Pancreas (tissue), 10 donors: ENCODE measurements around the gene RPTOR. TPM values are rescaled to one million over a fixed set of nuclear protein-coding genes. Genes with fewer than 3 reads are reported as not detected.

Experiments
- ATAC-seq, 4 donors: fragments of 200-7000 bp; cut with Tn5 transposase; one replicate each; pipeline versions ENCODE4 v1.8.0 to v1.9.1; 2020; ENCODE audit warnings: mild to moderate bottlenecking in 4 of 4, moderate library complexity in 4 of 4
- DNase-seq, 6 donors: peaks; one replicate each; pipeline ENCODE4 v3.0.0-alpha.2; 2020
- FAIRE-seq: peaks from 2 replicates; lab custom pipeline; 2012; peaks lifted over from hg19 to GRCh38; lab: Jason Lieb, UNC
- H3K27ac ChIP-seq, 4 donors: fragments of 200-600 bp; sonication (generic); 1 replicate in 3 of 4; 2 replicates in 1 of 4; pipeline versions ENCODE4 v1.5.0 to v1.8.0; 2020
- H3K27me3 ChIP-seq, 4 donors: fragments of 200-600 bp; one replicate each; pipeline ENCODE4 v1.8.0; 2021
- H3K36me3 ChIP-seq, 3 donors: fragments of 200-600 bp; sonication (generic) in 1 of 3; one replicate each; pipeline versions ENCODE4 v1.5.0 to v1.8.0; 2020 to 2021
- H3K4me1 ChIP-seq, 3 donors: fragments of 200-600 bp; one replicate each; pipeline ENCODE4 v1.8.0; 2021
- H3K4me3 ChIP-seq, 4 donors: fragments of 200-600 bp; sonication (generic) in 2 of 4; one replicate each; pipeline versions ENCODE4 v1.5.0 to v1.8.0; 2020 to 2021
- H3K9me3 ChIP-seq, 4 donors: fragments of 200-600 bp; one replicate each; pipeline ENCODE4 v1.8.0; 2021
- WGBS, 2 donors: extraction: QIAGEN DNeasy Blood & Tissue Kit; methylation state at CpG; one replicate each; pipeline ENCODE4 v1.1.7; 2013; 5-methylcytosine and 5-hydroxymethylcytosine counted together
- intact Hi-C, 3 donors: fragments of 100-400 bp; cut with DNase I; formaldehyde crosslinking; loops; one replicate each; pipeline versions ENCODE4 v1.11.1 to v1.14.2; 2022
- polyA plus RNA-seq, 2 donors: library from polyadenylated mRNA; stranded (reverse); fragments of 200-250 nt; gene quantifications; one replicate each; pipeline ENCODE4 v1.2.3, GENCODE V29; 2013
- total RNA-seq, 6 donors: library from RNA; stranded (reverse); fragmentation: NEBNext Ultra II Directional in 4 of 6; extraction: Animal tissue kit (Norgen Biotek cat#: 25700) in 4 of 6; gene quantifications; one replicate each; pipeline versions ENCODE4 v1.2.1 to v1.2.4, GENCODE V29; 2021 to 2023
- TF ChIP-seq, protein P1 (sequence below), 4 donors: fragments of 200-600 bp; sonication (generic) in 3 of 4; IDR thresholded peaks; one replicate each; pipeline versions ENCODE4 v1.5.0 to v1.8.0; 2021; ENCODE audit warnings: antibody characterized with exemption in 4 of 4
- donor health status: healthy with polysubstance abuse.
- donor health status: DM: no; HTN: no; CAD: no; lungs with moderate emphysema.
- donor health status: DM: no; HTN: no; CAD: no.
- donor health status: control.
- donor health status: control.
- donor health status: Bipolar disorder and iron deficiency.
- donor health status: DM: yes; HTN: yes; CAD: no.
- donor health status: DM: no; HTN: no; CAD: no.
- donor health status: DM: no; HTN: no; CAD: no.
- donor health status: DM: yes; HTN: yes; CAD: no.

The RPTOR gene
- total and polyA plus RNA-seq, 8 donors: 5.0 to 18.9 (median 13.2) TPM

- DNase-seq (peak in 2 of 6 donors; percentile 25 to 63), FAIRE-seq (no peak), ATAC-seq (no peak)
- Histone ChIP-seq H3K36me3 (no peaks in the 10 kb centered on the region), H3K9me3 (no peaks in the 10 kb centered on the region), H3K4me3 (no peak overlapping the region), H3K4me1 (no peaks in the 10 kb centered on the region), H3K27me3 (no peaks in the 10 kb centered on the region), H3K27ac (no peak overlapping the region)
- intact Hi-C loops: loop anchor here in 1 of 3 donors (10.0 kb wide), 1 partner anchor 112 kb away; no protein-coding TSS in a partner anchor
- TF ChIP-seq, protein P1, sequence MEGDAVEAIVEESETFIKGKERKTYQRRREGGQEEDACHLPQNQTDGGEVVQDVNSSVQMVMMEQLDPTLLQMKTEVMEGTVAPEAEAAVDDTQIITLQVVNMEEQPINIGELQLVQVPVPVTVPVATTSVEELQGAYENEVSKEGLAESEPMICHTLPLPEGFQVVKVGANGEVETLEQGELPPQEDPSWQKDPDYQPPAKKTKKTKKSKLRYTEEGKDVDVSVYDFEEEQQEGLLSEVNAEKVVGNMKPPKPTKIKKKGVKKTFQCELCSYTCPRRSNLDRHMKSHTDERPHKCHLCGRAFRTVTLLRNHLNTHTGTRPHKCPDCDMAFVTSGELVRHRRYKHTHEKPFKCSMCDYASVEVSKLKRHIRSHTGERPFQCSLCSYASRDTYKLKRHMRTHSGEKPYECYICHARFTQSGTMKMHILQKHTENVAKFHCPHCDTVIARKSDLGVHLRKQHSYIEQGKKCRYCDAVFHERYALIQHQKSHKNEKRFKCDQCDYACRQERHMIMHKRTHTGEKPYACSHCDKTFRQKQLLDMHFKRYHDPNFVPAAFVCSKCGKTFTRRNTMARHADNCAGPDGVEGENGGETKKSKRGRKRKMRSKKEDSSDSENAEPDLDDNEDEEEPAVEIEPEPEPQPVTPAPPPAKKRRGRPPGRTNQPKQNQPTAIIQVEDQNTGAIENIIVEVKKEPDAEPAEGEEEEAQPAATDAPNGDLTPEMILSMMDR (IDR thresholded peaks at IDR 0.05): no peak
- WGBS, 2 donors: 91% methylated on average over 15 to 20 of the region's 20 CpGs
Measured at GRCh38 chr17:80862481-80862961, 317.9 kb downstream of the RPTOR start.

- 96 to 97% methylated on average over 10 of the region's 10 CpGs for WGBS, 2 donors
- ATAC-seq (no peak), FAIRE-seq (no peak), DNase-seq (peak in 1 of 6 donors; percentile 25)
- TF ChIP-seq, protein P1 (IDR thresholded peaks at IDR 0.05): no peak
- no peak overlapping the region for H3K27ac ChIP-seq
- no peaks in the 10 kb centered on the region for H3K36me3 ChIP-seq
- intact Hi-C loops: loop anchor here in 1 of 3 donors (10.0 kb wide), 1 partner anchor 112 kb away; no protein-coding TSS in a partner anchor
- H3K4me1 ChIP-seq: no peaks in the 10 kb centered on the region
- no peaks in the 10 kb centered on the region for H3K27me3 ChIP-seq
- no peaks in the 10 kb centered on the region for H3K9me3 ChIP-seq
- H3K4me3 ChIP-seq: no peak overlapping the region
Measured at GRCh38 chr17:80862978-80863377, 318.3 kb downstream of the RPTOR start.

GRCh38 chr17:80863626-80864025 lies 319.0 kb downstream of the RPTOR start:
- H3K4me3 ChIP-seq: no peak overlapping the region
- 98% methylated on average over 13 of the region's 13 CpGs for WGBS, 2 donors
- no peak overlapping the region for H3K27ac ChIP-seq
- FAIRE-seq (no peak), ATAC-seq (no peak), DNase-seq (peak in 2 of 6 donors; percentile 17 to 20)
- no peaks in the 10 kb centered on the region for H3K4me1 ChIP-seq
- TF ChIP-seq, protein P1 (IDR thresholded peaks at IDR 0.05): no peak
- no peaks in the 10 kb centered on the region for H3K36me3 ChIP-seq
- no peaks in the 10 kb centered on the region for H3K9me3 ChIP-seq
- intact Hi-C loops: loop anchor here in 1 of 3 donors (10.0 kb wide), 1 partner anchor 111 kb away; no protein-coding TSS in a partner anchor
- no peaks in the 10 kb centered on the region for H3K27me3 ChIP-seq

DNA sequence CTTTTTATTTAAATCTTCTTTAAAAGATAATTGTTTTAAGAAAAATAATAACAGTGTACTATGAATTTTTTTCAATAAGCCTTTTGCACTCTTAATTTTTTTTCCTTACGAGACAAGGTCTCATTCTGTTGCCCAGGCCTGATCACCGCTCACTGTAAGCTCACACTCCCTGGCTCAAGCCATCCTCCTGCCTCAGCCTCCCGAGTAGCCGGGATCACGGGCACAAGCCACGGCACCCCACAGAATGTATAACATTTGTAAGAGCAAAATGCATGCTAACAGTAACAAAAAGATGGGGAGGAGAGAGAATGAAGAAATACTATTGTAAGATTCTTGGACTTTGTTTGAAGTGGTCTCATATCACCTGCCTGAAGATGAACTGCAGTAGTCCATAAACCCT lies 320.1 kb downstream of the RPTOR start:
- Histone ChIP-seq H3K4me1 (no peaks in the 10 kb centered on the region), H3K27me3 (no peaks in the 10 kb centered on the region), H3K9me3 (no peaks in the 10 kb centered on the region), H3K36me3 (no peaks in the 10 kb centered on the region), H3K27ac (no peak overlapping the region), H3K4me3 (no peak overlapping the region)
- TF ChIP-seq, protein P1 (IDR thresholded peaks at IDR 0.05): no peak
- DNase-seq (peak in 2 of 6 donors; percentile 16 to 26), ATAC-seq (no peak), FAIRE-seq (no peak)
- WGBS, 2 donors: 96 to 98% methylated on average over 6 of the region's 6 CpGs
- intact Hi-C loops: loop anchor here in 1 of 3 donors (10.0 kb wide), 1 partner anchor 110 kb away; no protein-coding TSS in a partner anchor
